Neural crest cell (in vitro differentiated cells): ENCODE measurements around the gene GET4. TPM values are rescaled to one million over a fixed set of nuclear protein-coding genes. Genes with fewer than 3 reads are reported as not detected.

Experiments used
- DNase-seq: peaks from one replicate; pipeline ENCODE4 v3.0.0; 2021; ENCODE audit warnings: low read depth, mixed read lengths, low spot score
- H3K27ac Mint-ChIP-seq: one replicate; pipeline ENCODE4 v1.8.0; 2021; ENCODE audit warnings: mild to moderate bottlenecking, mixed read lengths; ENCODE audit not compliant: unreplicated experiment
- H3K27me3 Mint-ChIP-seq: 2 replicates; pipeline ENCODE4 v1.8.0; 2021; ENCODE audit warnings: low read depth, mild to moderate bottlenecking, mixed read lengths
- H3K36me3 Mint-ChIP-seq: 2 replicates; pipeline ENCODE4 v1.8.0; 2021; ENCODE audit warnings: low read depth, mild to moderate bottlenecking, mixed read lengths
- H3K4me1 Mint-ChIP-seq: 2 replicates; pipeline ENCODE4 v1.8.0; 2021; ENCODE audit warnings: mixed read lengths
- H3K4me3 Mint-ChIP-seq: one replicate; pipeline ENCODE4 v1.8.0; 2021; ENCODE audit warnings: mild to moderate bottlenecking, mixed read lengths
- H3K9me3 Mint-ChIP-seq: 2 replicates; pipeline ENCODE4 v1.8.0; 2021; ENCODE audit warnings: mixed read lengths
- total RNA-seq: library from RNA; stranded (reverse); gene quantifications from 2 replicates; pipeline ENCODE4 v1.2.1, GENCODE V29; 2021
- TF ChIP-seq, protein P1 (sequence below): fragments of 200-600 bp; sonication (generic); conservative IDR thresholded peaks from 2 replicates; pipeline ENCODE4 v1.5.0; 2021; ENCODE audit warnings: antibody characterized with exemption, mild to moderate bottlenecking

GET4 gene
- total RNA-seq, 1 donor from 2014 or later, result 55.2 TPM

DNA sequence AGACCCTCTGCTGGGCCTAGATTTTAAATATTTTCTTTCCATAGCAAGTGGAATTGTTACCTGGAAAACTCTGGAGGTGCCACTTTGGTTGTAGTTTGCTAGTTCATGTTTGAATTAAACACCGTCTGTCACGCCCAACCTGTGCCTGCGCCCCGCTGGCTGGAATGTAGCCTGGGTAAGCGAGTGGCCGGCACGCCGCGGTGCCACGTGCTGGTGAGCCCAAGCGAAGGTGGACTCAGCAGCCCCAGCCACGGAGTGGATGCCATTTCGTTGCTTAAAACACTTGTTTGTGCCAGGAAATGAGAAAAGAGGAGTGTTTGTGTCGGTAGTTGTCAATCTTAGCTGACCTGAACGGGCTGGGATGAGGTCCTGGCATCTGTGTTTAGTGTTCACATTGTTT, 2.7 kb downstream of the GET4 start:
- TF ChIP-seq, protein P1, sequence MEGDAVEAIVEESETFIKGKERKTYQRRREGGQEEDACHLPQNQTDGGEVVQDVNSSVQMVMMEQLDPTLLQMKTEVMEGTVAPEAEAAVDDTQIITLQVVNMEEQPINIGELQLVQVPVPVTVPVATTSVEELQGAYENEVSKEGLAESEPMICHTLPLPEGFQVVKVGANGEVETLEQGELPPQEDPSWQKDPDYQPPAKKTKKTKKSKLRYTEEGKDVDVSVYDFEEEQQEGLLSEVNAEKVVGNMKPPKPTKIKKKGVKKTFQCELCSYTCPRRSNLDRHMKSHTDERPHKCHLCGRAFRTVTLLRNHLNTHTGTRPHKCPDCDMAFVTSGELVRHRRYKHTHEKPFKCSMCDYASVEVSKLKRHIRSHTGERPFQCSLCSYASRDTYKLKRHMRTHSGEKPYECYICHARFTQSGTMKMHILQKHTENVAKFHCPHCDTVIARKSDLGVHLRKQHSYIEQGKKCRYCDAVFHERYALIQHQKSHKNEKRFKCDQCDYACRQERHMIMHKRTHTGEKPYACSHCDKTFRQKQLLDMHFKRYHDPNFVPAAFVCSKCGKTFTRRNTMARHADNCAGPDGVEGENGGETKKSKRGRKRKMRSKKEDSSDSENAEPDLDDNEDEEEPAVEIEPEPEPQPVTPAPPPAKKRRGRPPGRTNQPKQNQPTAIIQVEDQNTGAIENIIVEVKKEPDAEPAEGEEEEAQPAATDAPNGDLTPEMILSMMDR, result no peak
- Mint-ChIP-seq H3K4me1 (peaks cover 25% of the 10 kb centered on the region), H3K4me3 (peak overlapping the region; percentile 87), H3K36me3 (peaks cover 5% of the 10 kb centered on the region), H3K9me3 (no peaks in the 10 kb centered on the region), H3K27me3 (no peaks in the 10 kb centered on the region), H3K27ac (no peak overlapping the region)
- DNase-seq, result no peak

DNA sequence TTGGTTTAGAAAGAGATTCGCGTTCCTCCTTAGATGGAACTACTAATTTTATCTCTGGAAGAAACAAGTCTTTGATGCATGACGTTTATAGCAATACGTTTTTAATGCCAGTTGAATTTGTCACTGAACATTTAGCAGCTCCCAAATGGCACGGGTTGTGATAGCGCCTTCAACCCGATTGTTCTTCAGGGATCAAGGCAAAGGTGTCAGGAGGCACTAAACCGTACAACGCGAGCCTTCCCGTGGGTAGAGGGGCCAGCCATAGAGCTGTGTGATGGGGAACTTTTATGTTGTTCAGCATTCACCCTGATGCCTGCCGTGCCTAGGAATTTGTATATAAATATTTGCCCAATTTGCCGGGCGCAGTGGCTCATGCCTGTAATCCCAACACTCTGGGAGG, 3.4 kb downstream of the GET4 start:
- H3K27me3 Mint-ChIP-seq, result no peaks in the 10 kb centered on the region
- no peak overlapping the region for H3K27ac Mint-ChIP-seq
- no peaks in the 10 kb centered on the region for H3K9me3 Mint-ChIP-seq
- DNase-seq, result no peak
- peaks cover 25% of the 10 kb centered on the region for H3K4me1 Mint-ChIP-seq
- TF ChIP-seq, protein P1, result no peak
- peaks cover 5% of the 10 kb centered on the region for H3K36me3 Mint-ChIP-seq
- peak overlapping the region; percentile 87 for H3K4me3 Mint-ChIP-seq

DNA sequence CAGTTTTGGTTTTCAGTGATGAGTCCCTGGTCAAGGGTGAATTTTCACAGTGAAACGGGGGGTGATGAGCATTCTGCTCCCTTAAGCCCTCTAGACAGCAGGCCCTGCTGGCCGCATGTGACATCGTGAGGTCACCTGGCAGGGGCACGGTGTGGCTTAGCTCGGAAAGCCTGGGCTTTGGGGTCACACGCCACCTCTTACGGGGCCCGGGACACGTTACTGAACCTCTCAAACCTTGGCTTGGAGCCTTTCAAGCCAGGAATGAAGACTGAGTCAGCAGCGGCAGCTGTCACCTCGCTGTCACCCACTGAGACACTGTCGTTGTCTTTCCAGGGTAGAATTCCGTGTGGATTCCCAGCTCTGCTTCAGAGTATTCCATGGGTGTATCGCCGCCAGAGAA, 4.1 kb downstream of the GET4 start:
- TF ChIP-seq, protein P1, result no peak
- no peak for DNase-seq
- Mint-ChIP-seq H3K4me3 (peak overlapping the region; percentile 73), H3K27me3 (no peaks in the 10 kb centered on the region), H3K27ac (no peak overlapping the region), H3K36me3 (peaks cover 3% of the 10 kb centered on the region), H3K9me3 (no peaks in the 10 kb centered on the region), H3K4me1 (peaks cover 25% of the 10 kb centered on the region)

DNA sequence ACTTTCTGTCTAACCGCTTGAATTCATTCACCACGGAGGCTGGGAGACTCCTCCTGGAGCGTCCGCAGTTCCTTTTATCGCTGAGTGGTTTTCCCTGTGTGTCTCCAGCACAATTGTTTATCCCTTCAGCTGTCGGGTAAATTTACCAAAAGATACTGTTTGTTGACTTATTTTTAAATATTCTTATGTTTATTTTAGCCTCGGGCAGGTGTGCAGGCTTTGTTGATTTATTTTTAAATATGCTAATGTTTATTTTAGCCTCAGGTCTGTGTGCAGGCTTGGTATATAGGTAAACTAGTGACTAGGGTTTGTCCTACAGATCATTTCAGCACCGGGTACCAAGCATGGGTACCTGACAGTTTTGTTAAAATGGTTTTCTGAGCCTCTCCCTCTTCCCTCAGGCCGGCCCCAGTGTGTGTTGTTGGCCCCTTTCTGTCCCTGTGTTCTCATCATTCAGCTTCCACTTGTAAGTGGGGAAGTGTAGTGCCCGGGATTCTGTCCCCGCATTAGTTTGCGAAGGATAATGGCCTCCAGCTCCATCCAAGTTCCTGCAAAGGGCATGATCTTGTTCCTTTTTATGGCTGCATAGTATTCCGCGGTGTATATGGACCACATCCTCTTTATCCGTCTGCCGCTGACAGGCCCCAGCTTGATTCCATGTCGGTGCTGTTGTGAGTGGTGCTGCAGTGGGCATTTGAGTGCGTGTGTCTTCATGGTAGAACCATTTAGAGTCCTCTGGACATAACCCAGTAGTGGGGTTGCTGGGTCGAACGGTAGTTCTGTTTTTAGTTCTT, 5.3 kb downstream of the GET4 start:
- Mint-ChIP-seq H3K27ac (no peak overlapping the region), H3K9me3 (no peaks in the 10 kb centered on the region), H3K27me3 (no peaks in the 10 kb centered on the region), H3K4me1 (peaks cover 25% of the 10 kb centered on the region), H3K4me3 (peak overlapping the region; percentile 62), H3K36me3 (peaks cover 3% of the 10 kb centered on the region)
- DNase-seq, result no peak
- TF ChIP-seq, protein P1, result no peak

DNA sequence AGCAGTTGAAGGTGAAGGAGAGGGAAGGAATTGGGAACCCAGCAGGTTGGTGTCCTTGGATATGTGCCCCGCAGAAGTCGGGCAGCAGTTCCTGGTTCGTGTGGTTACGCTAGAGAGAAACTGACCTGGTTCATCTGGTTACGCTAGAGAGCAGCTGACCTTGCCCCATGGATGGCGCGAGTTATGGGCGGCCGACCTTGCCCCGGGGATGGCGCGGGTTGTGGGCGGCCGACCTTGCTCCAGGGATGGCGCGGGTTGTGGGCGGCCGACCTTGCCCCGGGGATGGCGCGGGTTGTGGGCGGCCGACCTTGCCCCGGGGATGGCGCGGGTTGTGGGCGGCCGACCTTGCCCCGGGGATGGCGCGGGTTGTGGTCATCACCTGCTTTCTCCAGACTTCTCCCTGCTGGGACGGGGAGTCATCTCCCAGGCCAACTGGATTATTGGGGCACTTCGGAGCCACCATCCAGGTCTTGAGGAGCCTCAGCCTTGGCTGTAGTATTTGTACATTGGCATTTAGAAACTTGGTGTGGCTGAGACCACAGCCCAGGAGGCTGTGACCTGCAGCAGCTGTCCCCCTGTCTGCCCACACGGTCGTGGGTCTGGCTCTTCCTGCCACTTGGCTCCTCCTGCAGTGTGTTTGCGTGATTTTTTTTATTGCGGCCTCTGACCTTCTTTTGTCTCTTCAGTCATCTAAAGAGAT, 6.1 kb downstream of the GET4 start:
- H3K9me3 Mint-ChIP-seq, result no peaks in the 10 kb centered on the region
- no peaks in the 10 kb centered on the region for H3K27me3 Mint-ChIP-seq
- peak overlapping the region; percentile 52 for H3K4me3 Mint-ChIP-seq
- TF ChIP-seq, protein P1, result no peak
- H3K36me3 Mint-ChIP-seq, result peaks cover 3% of the 10 kb centered on the region
- peaks cover 25% of the 10 kb centered on the region for H3K4me1 Mint-ChIP-seq
- H3K27ac Mint-ChIP-seq, result peak overlapping the region; percentile 6
- no peak for DNase-seq
